Type B pancreatic cell (in vitro differentiated cells): Measurements from ENCODE around the gene PNPO. TPM values are rescaled to one million over a fixed set of nuclear protein-coding genes. Genes with fewer than 3 reads are reported as not detected.

ENCODE experiments used
- DNase-seq: peaks from one replicate; pipeline ENCODE4 v3.0.0; 2021; ENCODE audit warnings: mixed read lengths; ENCODE audit not compliant: unreplicated experiment; ENCODE audit errors: extremely low spot score
- H3K27ac Mint-ChIP-seq: 2 replicates; pipeline ENCODE4 v1.8.0; 2021; ENCODE audit warnings: mild to moderate bottlenecking, mixed read lengths
- H3K27me3 Mint-ChIP-seq: 2 replicates; pipeline ENCODE4 v1.8.0; 2021; ENCODE audit warnings: mixed read lengths
- H3K36me3 Mint-ChIP-seq: 2 replicates; pipeline ENCODE4 v1.8.0; 2021; ENCODE audit warnings: mixed read lengths
- H3K4me1 Mint-ChIP-seq: one replicate; pipeline ENCODE4 v1.8.0; 2021; ENCODE audit warnings: mixed read lengths; ENCODE audit not compliant: unreplicated experiment
- H3K4me3 Mint-ChIP-seq: 2 replicates; pipeline ENCODE4 v1.8.0; 2021; ENCODE audit warnings: mild to moderate bottlenecking, mixed read lengths
- H3K9me3 Mint-ChIP-seq: 2 replicates; pipeline ENCODE4 v1.8.0; 2021; ENCODE audit warnings: mixed read lengths
- total RNA-seq: library from RNA; stranded (reverse); gene quantifications from 2 replicates; pipeline ENCODE4 v1.2.1, GENCODE V29; 2021; ENCODE audit warnings: low replicate concordance
- TF ChIP-seq, protein P1 (sequence below): fragments of 200-600 bp; sonication (generic); conservative IDR thresholded peaks from 2 replicates; pipeline ENCODE4 v1.5.0; 2021; ENCODE audit warnings: antibody characterized with exemption, mild to moderate bottlenecking

Gene PNPO
- total RNA-seq, 1 donor from 2014 or later = 12.8 TPM

DNA sequence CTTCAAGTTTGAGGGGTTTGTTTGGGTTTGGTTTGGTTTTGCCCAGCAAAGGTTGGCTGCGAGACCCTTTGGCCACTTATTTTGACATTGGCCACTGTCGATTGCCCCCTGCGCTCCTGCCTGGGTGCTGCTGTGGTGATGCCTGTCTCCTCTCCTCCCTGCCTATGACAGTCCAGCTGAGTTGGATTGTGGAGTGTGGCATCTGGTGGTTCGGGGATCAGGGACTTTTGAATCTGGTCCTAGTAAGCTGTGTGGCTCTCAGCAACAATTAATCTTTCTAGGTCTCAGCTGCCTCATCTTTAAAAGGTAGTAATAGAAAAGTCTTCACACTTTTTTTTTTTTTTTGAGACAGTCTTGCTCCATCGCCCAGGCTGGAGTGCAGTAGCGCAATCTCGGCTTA, 56.7 kb downstream of the PNPO start:
- peaks cover 36% of the 10 kb centered on the region for H3K4me1 Mint-ChIP-seq
- peaks cover 28% of the 10 kb centered on the region for H3K27me3 Mint-ChIP-seq
- no peaks in the 10 kb centered on the region for H3K9me3 Mint-ChIP-seq
- no peak for DNase-seq
- no peak overlapping the region for H3K4me3 Mint-ChIP-seq
- H3K27ac Mint-ChIP-seq = no peak overlapping the region
- H3K36me3 Mint-ChIP-seq = no peaks in the 10 kb centered on the region
- TF ChIP-seq, protein P1, sequence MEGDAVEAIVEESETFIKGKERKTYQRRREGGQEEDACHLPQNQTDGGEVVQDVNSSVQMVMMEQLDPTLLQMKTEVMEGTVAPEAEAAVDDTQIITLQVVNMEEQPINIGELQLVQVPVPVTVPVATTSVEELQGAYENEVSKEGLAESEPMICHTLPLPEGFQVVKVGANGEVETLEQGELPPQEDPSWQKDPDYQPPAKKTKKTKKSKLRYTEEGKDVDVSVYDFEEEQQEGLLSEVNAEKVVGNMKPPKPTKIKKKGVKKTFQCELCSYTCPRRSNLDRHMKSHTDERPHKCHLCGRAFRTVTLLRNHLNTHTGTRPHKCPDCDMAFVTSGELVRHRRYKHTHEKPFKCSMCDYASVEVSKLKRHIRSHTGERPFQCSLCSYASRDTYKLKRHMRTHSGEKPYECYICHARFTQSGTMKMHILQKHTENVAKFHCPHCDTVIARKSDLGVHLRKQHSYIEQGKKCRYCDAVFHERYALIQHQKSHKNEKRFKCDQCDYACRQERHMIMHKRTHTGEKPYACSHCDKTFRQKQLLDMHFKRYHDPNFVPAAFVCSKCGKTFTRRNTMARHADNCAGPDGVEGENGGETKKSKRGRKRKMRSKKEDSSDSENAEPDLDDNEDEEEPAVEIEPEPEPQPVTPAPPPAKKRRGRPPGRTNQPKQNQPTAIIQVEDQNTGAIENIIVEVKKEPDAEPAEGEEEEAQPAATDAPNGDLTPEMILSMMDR = no peak

Other genes starting within 250 kb of the PNPO start
- 10.5 and 19.7 TPM in 2 replicates for gene TBKBP1, start 247.4 kb upstream of the PNPO start, total RNA-seq
- not detected in 2 replicates for gene TBX21, start 208.3 kb upstream of the PNPO start, total RNA-seq
- 9.1 and 20.3 TPM in 2 replicates for gene OSBPL7, start 119.8 kb upstream of the PNPO start, total RNA-seq
- 37.7 and 49.4 TPM in 2 replicates for gene MRPL10, start 110.0 kb upstream of the PNPO start, total RNA-seq
- gene LRRC46, start 109.9 kb upstream of the PNPO start, total RNA-seq = 0.64 and 2.8 TPM in 2 replicates
- gene SCRN2, start 100.3 kb upstream of the PNPO start, total RNA-seq = 34.9 and 45.2 TPM in 2 replicates
- 19.3 and 75.1 TPM in 2 replicates for gene SP6, start 90.4 kb upstream of the PNPO start, total RNA-seq
- gene SP2, start 45.3 kb upstream of the PNPO start, total RNA-seq = 16.9 and 22.0 TPM in 2 replicates
- 20.0 and 32.5 TPM in 2 replicates for gene PRR15L, start 16.3 kb downstream of the PNPO start, total RNA-seq
- 187 and 217 TPM in 2 replicates for gene CDK5RAP3, start 29.5 kb downstream of the PNPO start, total RNA-seq
- gene COPZ2, start 96.2 kb downstream of the PNPO start, total RNA-seq = 1.9 and 5.7 TPM in 2 replicates
- gene NFE2L1, start 106.8 kb downstream of the PNPO start, total RNA-seq = 99.1 and 111 TPM in 2 replicates
- gene CBX1, start 159.9 kb downstream of the PNPO start, total RNA-seq = 72.8 and 154 TPM in 2 replicates
- gene SNX11, start 166.2 kb downstream of the PNPO start, total RNA-seq = 16.2 and 19.1 TPM in 2 replicates